ENCODE results near the gene DLL1. TPM values are rescaled to one million over a fixed set of nuclear protein-coding genes. Genes with fewer than 3 reads are reported as not detected.

The DLL1 gene
- polyA plus RNA-seq, 3 donors, result 0.17 TPM; not detected in 2

- peaks cover 36% of the 10 kb centered on the region for H3K4me1 Mint-ChIP-seq
- no peak for TF ChIP-seq CTCF (IDR thresholded peaks at IDR 0.05)
- no peak overlapping the region for H3K4me3 Mint-ChIP-seq
- intact Hi-C loops (cut with micrococcal nuclease), result no loop called here
- H3K9me3 Mint-ChIP-seq, result no peaks in the 10 kb centered on the region
- 94% methylated on average over 7 of the region's 7 CpGs for WGBS (ENCODE audit: insufficient coverage)
- peaks cover 0 to 10% of the 10 kb centered on the region in 2 donors for H3K36me3 Mint-ChIP-seq
- Histone ChIP-seq H3K4me2 (replicated peaks; ENCODE audit: extremely low read depth, low read length, poor library complexity, severe bottlenecking) (no peak overlapping the region), H4K20me1 (ENCODE audit: insufficient read depth, low read length) (no peaks in the 10 kb centered on the region), H3K27ac (ENCODE audit: low read depth in 1 of 2, low read length in 2 of 2) (no peak overlapping the region), H3K4me1 (ENCODE audit: control insufficient read depth in 1 of 2, insufficient read depth in 2 of 2, low read length in 2 of 2) (peaks cover 25 to 32% of the 10 kb centered on the region in 2 donors), H3K4me3 (replicated peaks in 1 of 3; ENCODE audit: low read depth in 2 of 3, low read length in 3 of 3) (no peak overlapping the region), H3K27me3 (ENCODE audit: control insufficient read depth in 2 of 2, insufficient read depth in 2 of 2, low read length in 2 of 2) (no peaks in the 10 kb centered on the region), H2AFZ (ENCODE audit: insufficient read depth, low read depth, low read length, poor library complexity, severe bottlenecking) (no peak overlapping the region), H3K9me3 (replicated peaks in 1 of 2; ENCODE audit: control insufficient read depth in 1 of 2, insufficient read depth in 1 of 2, low read length in 2 of 2) (no peaks in the 10 kb centered on the region), H3K9ac (ENCODE audit: insufficient read depth, low read length, poor library complexity, severe bottlenecking) (no peak overlapping the region), H3K36me3 (replicated peaks in 1 of 2; ENCODE audit: control insufficient read depth in 1 of 2, insufficient read depth in 2 of 2, low read length in 2 of 2) (no peaks in the 10 kb centered on the region), H3K79me2 (ENCODE audit: insufficient read depth, low read length) (no peaks in the 10 kb centered on the region)
- H3K27me3 Mint-ChIP-seq (ENCODE audit: low read depth in 3 of 3), result peaks cover 6 to 16% (median 7%) of the 10 kb centered on the region in 3 donors
- H3K27ac Mint-ChIP-seq, result peak overlapping the region in 1 of 7 donors; percentile 14
- no peak for DNase-seq
Observed at GRCh38 chr6:170273681-170274080, 17.2 kb downstream of the DLL1 start.

- no peak overlapping the region for H3K4me3 ChIP-seq (replicated peaks in 1 of 3; ENCODE audit: low read depth in 2 of 3, low read length in 3 of 3)
- H3K4me1 ChIP-seq (ENCODE audit: control insufficient read depth in 1 of 2, insufficient read depth in 2 of 2, low read length in 2 of 2), result peaks cover 20 to 27% of the 10 kb centered on the region in 2 donors
- H3K27me3 Mint-ChIP-seq (ENCODE audit: low read depth in 3 of 3), result peaks cover 6 to 18% (median 7%) of the 10 kb centered on the region in 3 donors
- no peaks in the 10 kb centered on the region for H3K9me3 Mint-ChIP-seq
- H3K27ac ChIP-seq (ENCODE audit: low read depth in 1 of 2, low read length in 2 of 2), result no peak overlapping the region
- no peak for TF ChIP-seq CTCF (IDR thresholded peaks at IDR 0.05)
- no peaks in the 10 kb centered on the region for H3K9me3 ChIP-seq (replicated peaks in 1 of 2; ENCODE audit: control insufficient read depth in 1 of 2, insufficient read depth in 1 of 2, low read length in 2 of 2)
- WGBS (ENCODE audit: insufficient coverage), result 94% methylated on average over 21 of the region's 23 CpGs
- no peak for DNase-seq
- H3K36me3 Mint-ChIP-seq, result peaks cover 0 to 10% of the 10 kb centered on the region in 2 donors
- peaks cover 32% of the 10 kb centered on the region for H3K4me1 Mint-ChIP-seq
- H2AFZ ChIP-seq (ENCODE audit: insufficient read depth, low read depth, low read length, poor library complexity, severe bottlenecking), result no peak overlapping the region
- H3K27ac Mint-ChIP-seq, result peak overlapping the region in 2 of 7 donors; percentile 13 to 46
- H4K20me1 ChIP-seq (ENCODE audit: insufficient read depth, low read length), result no peaks in the 10 kb centered on the region
- H3K4me2 ChIP-seq (replicated peaks; ENCODE audit: extremely low read depth, low read length, poor library complexity, severe bottlenecking), result no peak overlapping the region
- no peaks in the 10 kb centered on the region for H3K36me3 ChIP-seq (replicated peaks in 1 of 2; ENCODE audit: control insufficient read depth in 1 of 2, insufficient read depth in 2 of 2, low read length in 2 of 2)
- no peaks in the 10 kb centered on the region for H3K79me2 ChIP-seq (ENCODE audit: insufficient read depth, low read length)
- no peaks in the 10 kb centered on the region for H3K27me3 ChIP-seq (ENCODE audit: control insufficient read depth in 2 of 2, insufficient read depth in 2 of 2, low read length in 2 of 2)
- H3K4me3 Mint-ChIP-seq, result peak overlapping the region; percentile 51 to 54
- intact Hi-C loops (cut with micrococcal nuclease), result no loop called here
- no peak overlapping the region for H3K9ac ChIP-seq (ENCODE audit: insufficient read depth, low read length, poor library complexity, severe bottlenecking)
Observed at GRCh38 chr6:170273191-170273590, 17.7 kb downstream of the DLL1 start.
